ENCODE measurements around the gene FLG2. TPM values are rescaled to one million over a fixed set of nuclear protein-coding genes. Genes with fewer than 3 reads are reported as not detected.

Gene FLG2
- total RNA-seq (under 1 TPM in 1 of 7 donors, not detected in 6; 0.07 TPM), polyA plus RNA-seq (not detected)
- long read RNA-seq, donor 1 = 0 reads
- long read RNA-seq, donor 2 = 0 reads

- no peaks in the 10 kb centered on the region for H3K36me3 ChIP-seq
- no peak within 1 kb of the TSS for H3K4me3 ChIP-seq
- TF ChIP-seq POLR2A (IDR thresholded peaks at IDR 0.05) = no peak
- TF ChIP-seq CTCF (IDR thresholded peaks at IDR 0.05 in 8 of 11, conservative IDR thresholded peaks at IDR 0.05 in 3 of 11) = no peak
- TF ChIP-seq POLR2AphosphoS5 (IDR thresholded peaks at IDR 0.05) = no peak
- DNase-seq = no peak
- H3K9me3 ChIP-seq = peaks cover 0 to 4% (median 0%) of the 10 kb centered on the region in 8 donors
- 77 to 94% (median 86%) methylated on average over 2 of the region's 2 CpGs for WGBS, 5 donors
- H3K4me1 ChIP-seq = no peaks in the 10 kb centered on the region
- no peaks in the 10 kb centered on the region for H3K27me3 ChIP-seq (replicated peaks in 1 of 7)
- H3K27ac ChIP-seq = no peak within 1 kb of the TSS
- intact Hi-C loops (cut with DNase I; ENCODE audit: low total_unique reads) = no loop called here
These were observed at the start of gene FLG2 for GRCh38 chr1:152359906-152360305. Gene FLG2 (minus strand): TSS chr1:152360006. CDS start chr1:152358884, 1,122 bp downstream.

DNA sequence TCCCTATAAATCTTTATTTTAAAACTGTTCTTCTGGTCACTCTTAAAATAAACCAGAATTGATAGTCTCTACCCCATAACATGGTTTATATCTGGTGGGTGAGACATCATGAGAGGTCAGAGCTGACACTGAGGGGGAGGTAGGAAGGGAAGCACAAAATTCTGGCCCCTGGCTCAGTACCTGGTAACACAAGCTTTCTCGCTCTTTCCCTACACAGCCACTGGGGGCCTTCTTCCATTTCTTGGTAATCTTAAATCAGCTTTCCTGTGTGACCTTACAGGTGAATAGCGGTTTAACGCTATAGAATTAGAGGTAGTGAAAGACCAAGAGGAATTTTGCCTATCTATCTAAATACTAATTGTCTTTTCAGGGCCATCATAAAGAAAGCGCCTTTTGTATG, 48.9 kb upstream of the FLG2 start:
- peaks cover 0 to 11% (median 0%) of the 10 kb centered on the region in 6 donors for H3K4me1 ChIP-seq
- H3K27me3 ChIP-seq (replicated peaks in 1 of 7) = peaks cover 0 to 11% (median 0%) of the 10 kb centered on the region in 7 donors
- TF ChIP-seq POLR2A (IDR thresholded peaks at IDR 0.05) = no peak
- TF ChIP-seq CTCF (IDR thresholded peaks at IDR 0.05 in 8 of 11, conservative IDR thresholded peaks at IDR 0.05 in 3 of 11) = no peak
- H3K4me3 ChIP-seq = no peak overlapping the region
- 91 to 95% (median 92%) methylated on average over 4 of the region's 4 CpGs for WGBS, 5 donors
- no peak overlapping the region for H3K27ac ChIP-seq
- no peak for DNase-seq
- H3K9me3 ChIP-seq = no peaks in the 10 kb centered on the region
- intact Hi-C loops (cut with DNase I; ENCODE audit: low total_unique reads) = no loop called here
- H3K36me3 ChIP-seq = no peaks in the 10 kb centered on the region

DNA sequence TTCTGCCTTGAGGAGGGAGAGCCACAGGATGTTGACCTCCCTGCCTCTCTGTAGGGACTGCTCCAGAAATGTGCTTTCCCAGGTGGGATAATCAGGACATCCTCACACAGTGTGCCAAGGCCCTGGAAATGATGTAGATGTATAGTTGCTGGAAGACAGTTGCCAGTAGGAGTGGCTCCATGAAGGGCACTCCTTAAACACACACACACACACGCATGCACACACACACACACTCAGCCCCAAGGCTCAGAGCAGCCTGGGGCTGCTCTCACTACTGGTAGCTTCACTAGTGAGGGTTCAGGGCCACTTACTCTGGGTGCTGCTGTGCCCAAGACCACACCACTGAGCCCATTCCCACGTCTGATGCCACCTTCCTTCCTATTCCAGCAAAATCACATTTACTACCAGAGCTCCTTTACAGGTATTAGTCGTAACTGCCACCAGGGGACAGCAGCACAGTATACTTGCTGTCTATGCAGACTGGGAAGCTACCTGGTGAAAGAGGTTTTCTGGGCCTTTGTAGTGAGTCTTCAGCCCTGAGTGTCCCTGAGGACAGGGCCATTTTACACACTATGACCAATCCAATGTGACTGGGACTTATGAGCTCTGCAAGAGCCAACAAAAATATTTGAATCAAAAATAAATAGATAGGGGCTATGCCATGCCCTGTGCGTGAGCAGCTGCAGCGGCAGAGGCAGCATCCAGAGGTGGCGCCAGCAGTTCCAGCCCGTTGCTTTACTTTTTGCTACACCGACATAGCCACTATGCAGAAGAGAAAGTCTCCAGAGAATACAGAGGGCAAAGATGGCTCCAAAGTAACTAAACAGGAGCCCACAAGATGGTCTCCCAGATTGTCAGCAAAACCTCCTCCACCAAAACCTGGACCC, 39.2 kb upstream of the FLG2 start:
- H3K36me3 ChIP-seq = no peaks in the 10 kb centered on the region
- intact Hi-C loops (cut with DNase I; ENCODE audit: low total_unique reads) = no loop called here
- peaks cover 0 to 6% (median 0%) of the 10 kb centered on the region in 7 donors for H3K27me3 ChIP-seq (replicated peaks in 1 of 7)
- H3K9me3 ChIP-seq = no peaks in the 10 kb centered on the region
- no peak overlapping the region for H3K27ac ChIP-seq
- WGBS, 5 donors = 38 to 62% (median 47%) methylated on average over 8 of the region's 8 CpGs
- TF ChIP-seq POLR2A (IDR thresholded peaks at IDR 0.05) = no peak
- peak in 4 of 11 experiments; percentile 20 to 40 (median 34) for TF ChIP-seq CTCF (IDR thresholded peaks at IDR 0.05 in 8 of 11, conservative IDR thresholded peaks at IDR 0.05 in 3 of 11)
- TF ChIP-seq POLR2AphosphoS5 (IDR thresholded peaks at IDR 0.05) = no peak
- DNase-seq = no peak
- H3K4me3 ChIP-seq = no peak overlapping the region
- no peaks in the 10 kb centered on the region for H3K4me1 ChIP-seq

GRCh38 chr1:152397474-152397873, 37.7 kb upstream of the FLG2 start:
- H3K9me3 ChIP-seq = no peaks in the 10 kb centered on the region
- no peaks in the 10 kb centered on the region for H3K4me1 ChIP-seq
- TF ChIP-seq POLR2A (IDR thresholded peaks at IDR 0.05) = no peak
- no peak for TF ChIP-seq CTCF (IDR thresholded peaks at IDR 0.05 in 8 of 11, conservative IDR thresholded peaks at IDR 0.05 in 3 of 11)
- no peak for TF ChIP-seq POLR2AphosphoS5 (IDR thresholded peaks at IDR 0.05)
- peaks cover 0 to 8% (median 0%) of the 10 kb centered on the region in 7 donors for H3K27me3 ChIP-seq (replicated peaks in 1 of 7)
- H3K4me3 ChIP-seq = no peak overlapping the region
- intact Hi-C loops (cut with DNase I; ENCODE audit: low total_unique reads) = no loop called here
- DNase-seq = no peak
- H3K27ac ChIP-seq = no peak overlapping the region
- 75 to 83% (median 77%) methylated on average over 5 of the region's 5 CpGs for WGBS, 5 donors
- no peaks in the 10 kb centered on the region for H3K36me3 ChIP-seq

All from spleen (tissue), 13 donors.